Activated CD4-positive, CD25-positive, alpha-beta regulatory T cell treated with anti-CD3 and anti-CD28 coated beads, Interleukin-2, amount 50 U/mL, for 24 hours (primary cell): ENCODE measurements around the gene FANCC.
"Not testable (repeated sequence)": the region's sequence is repeated elsewhere in the genome, so short reads cannot be mapped to it uniquely, and the experiment has no call there.

Source experiments
- ATAC-seq, 2 donors: fragments of 150-1000 bp; cut with Tn5 transposase; one replicate each; pipeline ENCODE4 v1.10.0; 2021; ENCODE audit warnings: mild to moderate bottlenecking in 1 of 2, moderate library complexity in 1 of 2

FANCC gene

DNA sequence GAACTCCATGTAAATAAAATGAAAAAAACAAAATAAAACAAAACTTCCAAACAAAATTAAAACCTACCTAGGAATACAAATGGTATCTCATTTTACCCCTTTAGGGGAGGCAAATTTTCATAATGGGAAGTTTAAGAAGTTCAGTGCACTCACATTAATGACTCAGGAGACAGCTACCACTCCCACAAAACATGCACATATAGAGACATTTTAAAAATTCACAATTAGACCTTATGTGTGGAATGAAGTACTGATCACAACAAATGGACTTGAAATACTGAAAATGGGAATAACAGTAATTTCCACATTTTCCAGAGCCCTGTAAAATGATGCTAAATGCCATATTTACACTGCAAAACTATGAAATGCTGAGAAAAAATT is 91.8 kb downstream of the FANCC start:
- no peak for ATAC-seq

DNA sequence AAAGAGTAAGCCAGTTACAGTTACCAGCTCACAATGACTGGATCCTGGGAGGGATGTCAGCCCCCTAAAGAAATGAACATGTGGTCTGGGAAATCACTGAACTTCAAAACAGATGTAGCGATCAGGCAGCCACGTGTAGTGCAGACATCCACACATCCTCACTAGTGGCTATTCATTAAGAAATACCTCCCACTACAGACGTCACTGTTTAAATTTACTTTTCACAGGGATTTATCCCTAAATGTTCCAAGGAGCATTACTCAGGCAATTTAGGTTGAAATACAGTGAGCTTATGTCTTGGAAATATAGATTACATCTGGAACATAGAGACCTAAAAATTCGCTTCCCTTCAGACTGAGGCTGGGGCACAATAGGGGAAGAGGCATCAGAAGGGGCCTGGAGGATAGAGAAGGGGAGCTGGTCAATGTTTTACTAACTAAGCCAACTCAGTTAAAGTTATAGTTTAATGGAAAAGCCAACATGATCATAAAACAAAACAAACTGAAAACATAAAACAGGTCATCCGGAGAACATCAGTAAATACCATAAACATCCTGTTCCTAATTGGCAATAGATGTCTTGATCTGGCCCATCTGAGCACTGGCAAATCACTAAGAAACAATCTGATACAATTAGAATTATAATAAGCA is 92.3 kb downstream of the FANCC start:
- no peak for ATAC-seq

DNA sequence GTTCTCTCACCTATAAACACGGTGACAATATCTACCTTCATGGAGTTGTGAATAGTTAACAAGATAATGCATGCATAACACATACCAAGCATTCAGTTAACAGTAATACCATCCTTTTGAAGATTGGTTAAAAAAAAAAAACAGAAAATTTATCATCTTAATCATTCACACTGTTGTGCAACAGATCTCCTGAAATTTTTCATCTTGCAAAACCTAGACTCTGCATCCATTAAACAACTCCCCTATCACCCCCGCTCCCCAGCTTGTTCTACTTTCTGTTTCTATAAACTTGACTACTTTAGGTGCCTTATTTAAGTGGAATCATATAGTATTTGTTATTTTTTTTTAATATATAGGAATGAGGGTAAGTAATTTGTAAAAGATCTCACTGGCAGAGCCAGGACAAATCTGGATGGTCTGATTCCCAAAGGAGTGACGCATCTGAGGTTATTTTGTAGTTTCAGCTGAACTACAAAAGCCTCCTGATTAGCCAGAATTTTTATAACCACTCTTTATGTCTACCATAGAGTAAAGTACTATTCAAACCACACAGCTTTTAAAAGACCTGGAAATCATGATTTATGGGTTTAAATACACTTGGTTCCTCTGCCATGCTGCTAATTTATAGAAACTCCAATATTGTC is 93.0 kb downstream of the FANCC start:
- no peak for ATAC-seq

DNA sequence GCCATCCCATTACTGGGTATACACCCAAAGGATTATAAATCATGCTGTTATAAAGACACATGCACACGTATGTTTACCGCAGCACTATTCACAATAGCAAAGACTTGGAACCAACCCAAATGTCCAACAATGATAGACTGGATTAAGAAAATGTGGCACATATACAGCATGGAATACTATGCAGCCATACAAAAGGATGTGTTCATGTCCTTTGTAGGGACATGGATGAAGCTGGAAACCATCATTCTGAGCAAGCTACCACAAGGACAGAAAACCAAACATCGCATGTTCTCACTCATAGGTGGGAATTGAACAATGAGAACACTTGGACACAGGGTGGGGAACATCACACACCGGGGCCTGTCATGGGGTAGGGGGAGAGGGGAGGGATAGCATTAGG is 97.2 kb downstream of the FANCC start:
- ATAC-seq = not testable (repeated sequence)

DNA sequence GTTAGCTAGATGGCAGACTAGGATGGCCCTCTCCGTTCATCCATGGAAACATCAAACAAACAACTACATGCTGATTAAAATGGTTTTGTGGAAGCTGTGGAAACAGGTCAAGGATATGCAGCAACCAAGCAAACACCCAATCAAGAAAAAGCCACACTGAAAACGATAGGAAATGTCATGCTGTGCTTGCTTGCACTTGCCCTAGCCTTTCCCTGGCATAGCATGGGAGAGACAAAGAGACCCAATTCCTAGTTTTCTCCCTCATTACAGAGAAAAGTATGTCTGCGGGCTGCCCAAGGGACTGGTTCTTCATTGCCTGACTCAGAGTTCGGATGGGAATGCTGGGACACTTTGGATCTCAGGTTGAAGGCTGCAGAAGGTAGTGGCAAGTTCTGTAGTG is 98.7 kb downstream of the FANCC start:
- no peak for ATAC-seq

DNA sequence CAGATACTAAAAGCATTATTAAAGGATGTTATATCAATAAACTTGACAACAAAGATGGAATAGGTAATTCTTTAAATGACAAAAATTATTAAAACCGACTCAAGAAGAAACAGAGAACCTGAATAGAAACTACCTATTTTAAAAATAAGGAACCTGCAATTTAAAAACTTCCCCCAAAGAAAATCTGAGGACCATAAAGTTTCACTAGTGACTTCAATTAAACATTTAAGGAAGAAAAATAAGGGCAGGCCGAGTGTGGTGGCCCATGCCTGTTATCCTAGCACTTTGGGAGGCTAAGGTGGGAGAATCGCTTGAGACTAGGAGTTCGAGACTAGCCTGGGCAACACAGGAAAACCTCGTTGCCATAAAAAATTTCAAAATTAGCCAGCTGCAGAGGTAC is 99.6 kb downstream of the FANCC start:
- ATAC-seq = no peak

DNA sequence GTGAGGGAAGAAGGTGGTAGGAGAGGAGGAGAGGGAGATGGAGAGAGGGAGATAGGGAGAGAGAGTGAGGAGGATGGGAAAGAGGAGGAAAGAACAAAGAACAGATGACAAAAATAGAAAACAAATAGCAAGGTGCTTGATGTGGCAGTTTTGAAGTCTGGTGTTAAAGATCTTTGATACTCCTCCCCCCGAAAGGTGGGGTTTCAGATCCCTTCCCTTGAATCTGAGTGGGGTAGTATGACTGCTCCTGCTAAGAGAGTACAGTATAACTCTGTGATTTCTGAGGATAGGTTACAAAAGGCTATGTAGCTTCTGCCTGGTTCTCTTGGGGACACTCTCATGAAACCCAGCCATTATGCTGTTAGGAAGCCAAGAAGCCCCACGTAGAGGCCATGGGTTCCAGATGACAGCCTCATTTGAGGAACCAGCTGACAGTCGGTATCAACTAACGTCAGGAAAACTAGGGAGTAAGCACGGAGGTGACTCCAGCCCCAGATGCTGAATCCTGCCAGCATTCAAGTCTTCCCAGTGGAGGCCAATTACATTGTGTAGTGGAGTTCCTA is 102.1 kb downstream of the FANCC start:
- no peak for ATAC-seq

DNA sequence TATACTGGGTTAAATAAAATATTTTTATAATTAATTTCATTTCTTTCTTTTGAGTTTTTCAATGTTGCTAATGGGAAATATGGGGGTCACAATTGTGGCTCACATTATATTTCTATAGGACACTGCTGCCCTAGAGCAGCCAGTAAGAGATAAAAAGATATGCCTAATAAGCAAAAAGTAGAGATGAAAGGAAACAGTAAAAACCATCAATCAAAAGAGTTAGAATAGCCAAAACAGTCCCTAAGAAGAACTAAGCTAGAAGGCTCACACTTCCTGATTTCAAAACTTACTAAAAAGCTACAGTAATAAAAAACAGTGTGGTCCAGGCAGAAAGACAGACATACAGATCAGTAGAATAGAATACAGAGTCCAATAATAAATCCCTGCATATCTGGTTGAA is 104.4 kb downstream of the FANCC start:
- no peak for ATAC-seq

DNA sequence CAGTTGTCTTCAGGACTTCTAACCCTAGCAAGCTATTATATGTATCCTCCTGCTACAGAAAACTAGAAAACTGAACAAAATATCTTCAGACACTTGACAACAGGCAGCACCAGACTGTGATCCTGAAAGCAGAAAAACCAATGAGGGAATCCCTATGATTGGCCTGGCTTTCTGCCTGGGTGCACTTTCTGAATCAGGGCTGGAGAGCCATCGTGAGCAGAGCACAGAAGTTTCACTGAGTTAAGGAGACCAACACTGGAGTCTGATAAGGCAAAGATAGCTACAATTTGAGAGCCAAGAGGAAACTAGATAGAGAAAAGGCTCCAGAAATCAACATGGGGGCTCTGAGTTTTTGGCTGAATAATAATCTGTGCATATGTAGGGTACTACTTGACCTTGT is 106.5 kb downstream of the FANCC start:
- no peak for ATAC-seq

DNA sequence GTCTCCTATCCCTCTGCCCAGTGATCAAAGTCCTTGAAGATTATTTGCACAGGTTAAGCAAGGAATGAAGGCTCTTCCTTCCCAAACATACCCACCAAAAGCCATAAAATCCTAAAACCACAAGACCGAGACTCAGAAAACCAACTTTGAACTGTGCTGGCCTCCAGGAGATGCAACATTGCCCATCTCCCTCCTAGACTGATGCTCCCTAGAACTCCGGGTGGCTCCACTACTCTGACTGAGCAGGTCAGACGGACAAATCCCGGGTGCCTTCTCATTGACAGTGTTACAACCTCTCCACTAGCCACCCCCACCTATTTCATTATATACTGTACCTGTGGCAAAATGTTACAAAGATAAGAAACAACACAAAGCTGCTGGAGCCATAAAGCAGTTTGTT is 110.1 kb downstream of the FANCC start:
- no peak for ATAC-seq

DNA sequence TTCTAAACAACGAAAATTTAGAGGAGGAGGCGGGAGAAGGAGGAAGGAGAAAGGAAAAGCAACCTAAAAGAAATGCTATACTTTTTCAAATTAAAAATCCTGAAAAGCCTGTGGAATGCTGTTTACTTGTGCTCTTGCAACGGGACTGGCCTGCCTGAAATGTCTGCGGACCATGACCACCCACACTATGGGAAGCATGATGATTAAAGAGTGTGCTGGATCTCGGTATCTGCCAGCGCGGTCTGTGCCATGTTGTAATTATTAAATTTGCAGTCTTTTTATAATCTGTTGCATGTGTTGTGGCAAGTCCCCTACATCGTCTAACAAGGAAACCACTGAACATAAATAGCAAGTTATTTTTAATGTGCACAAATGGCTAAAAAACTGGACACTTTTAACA is 111.4 kb downstream of the FANCC start:
- ATAC-seq = no peak

DNA sequence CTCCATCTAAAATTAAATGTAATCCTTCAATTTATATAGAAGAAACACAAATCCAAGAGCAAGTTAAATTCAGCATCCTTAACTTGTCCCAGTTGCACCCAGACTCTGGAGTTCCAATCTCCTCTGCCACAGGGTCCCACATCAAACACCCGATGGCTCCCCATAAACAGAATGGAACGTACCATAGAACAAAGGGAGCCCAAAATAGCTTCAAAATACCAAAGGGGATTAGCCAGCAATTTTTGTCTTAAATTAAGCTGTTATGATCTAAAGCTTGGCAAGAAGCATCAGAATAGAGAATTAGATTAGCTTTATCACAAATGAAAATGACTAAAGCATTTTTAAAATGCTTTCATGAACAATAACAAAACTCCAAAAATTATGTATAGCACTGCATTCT is 112.8 kb downstream of the FANCC start:
- ATAC-seq = no peak

DNA sequence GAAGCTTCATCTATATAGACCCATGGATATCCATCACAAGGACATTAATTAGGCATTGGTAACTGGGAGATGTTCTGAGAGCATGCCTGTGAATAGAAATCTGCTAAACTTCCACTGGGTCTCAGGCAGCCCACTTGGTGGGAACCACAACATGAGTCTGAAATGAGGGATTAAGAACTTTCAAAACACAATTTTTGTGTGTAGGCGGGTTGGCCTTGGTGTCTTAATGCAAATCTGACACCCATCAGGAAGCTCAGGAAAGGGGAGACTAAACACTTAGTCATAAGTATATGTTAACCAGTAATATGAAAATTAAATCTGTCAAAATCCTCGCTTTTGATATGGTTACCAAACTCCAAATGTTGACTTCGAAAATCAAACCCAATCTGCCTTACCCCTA is 113.2 kb downstream of the FANCC start:
- ATAC-seq = no peak

DNA sequence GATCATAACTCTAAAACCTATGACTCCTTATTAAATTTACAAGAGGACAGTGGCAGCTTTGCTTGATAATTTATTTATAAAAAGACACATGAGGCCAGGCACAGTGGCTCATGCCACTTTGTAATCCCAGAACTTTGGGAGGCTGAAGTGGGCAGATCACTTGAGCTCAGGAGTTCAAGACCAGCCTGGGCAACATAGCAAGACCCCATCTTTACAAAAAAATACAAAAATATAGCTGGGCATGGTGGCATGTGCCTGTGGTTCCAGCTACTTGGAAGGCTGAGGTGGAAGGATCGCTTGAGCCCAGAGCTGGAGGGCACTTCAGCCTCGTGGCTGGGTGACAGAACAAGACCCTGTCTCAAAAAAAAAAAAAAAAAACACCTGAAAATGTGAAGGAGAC is 114.5 kb downstream of the FANCC start:
- not testable (repeated sequence) for ATAC-seq

DNA sequence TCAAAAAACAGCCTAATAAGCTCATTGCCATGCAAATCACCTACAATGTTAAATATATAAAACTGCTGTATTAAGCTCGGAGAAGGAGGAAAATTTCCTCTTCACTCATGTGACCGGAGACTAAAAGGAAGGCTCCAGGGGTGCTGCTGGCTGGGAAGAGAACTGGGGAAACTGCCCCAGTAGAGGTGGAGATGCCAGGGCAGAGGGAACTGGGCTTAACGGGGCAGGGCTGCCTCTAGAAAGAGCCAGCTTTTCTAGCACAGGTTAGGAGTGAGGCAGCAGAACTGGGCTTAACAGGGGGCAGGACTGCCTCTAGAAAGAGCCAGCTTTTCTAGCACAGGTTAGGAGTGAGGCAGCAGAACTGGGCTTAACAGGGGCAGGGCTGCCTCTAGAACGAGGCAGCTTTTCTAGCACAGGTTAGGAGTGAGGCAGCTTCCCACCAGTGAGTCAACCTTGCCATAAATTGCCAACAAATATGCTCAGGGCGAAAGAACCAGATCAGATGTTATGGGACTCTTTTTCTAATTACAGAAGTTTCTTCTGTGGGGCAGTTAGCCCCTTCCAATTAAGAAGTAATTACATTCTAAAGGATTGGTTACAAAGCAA is 115.3 kb downstream of the FANCC start:
- no peak for ATAC-seq

DNA sequence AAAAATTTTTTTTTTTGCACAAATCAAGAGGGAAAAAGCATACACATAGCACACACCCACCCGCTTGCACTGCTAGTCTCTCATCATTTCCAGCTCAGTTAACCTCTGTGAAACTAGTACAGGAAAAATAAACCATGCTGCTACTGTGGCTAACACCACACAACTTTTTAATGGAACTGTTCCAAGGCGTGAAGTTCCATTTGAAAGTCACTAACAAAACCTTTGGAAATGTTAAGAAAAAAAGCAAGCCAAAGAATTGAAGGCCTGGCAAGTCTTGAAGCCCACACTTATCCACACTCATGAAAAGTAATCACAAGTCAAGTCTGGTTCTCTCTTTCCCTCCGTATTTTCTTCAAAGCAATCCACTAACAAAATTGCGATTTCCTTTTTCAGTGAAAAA is 116.3 kb downstream of the FANCC start:
- ATAC-seq = no peak

DNA sequence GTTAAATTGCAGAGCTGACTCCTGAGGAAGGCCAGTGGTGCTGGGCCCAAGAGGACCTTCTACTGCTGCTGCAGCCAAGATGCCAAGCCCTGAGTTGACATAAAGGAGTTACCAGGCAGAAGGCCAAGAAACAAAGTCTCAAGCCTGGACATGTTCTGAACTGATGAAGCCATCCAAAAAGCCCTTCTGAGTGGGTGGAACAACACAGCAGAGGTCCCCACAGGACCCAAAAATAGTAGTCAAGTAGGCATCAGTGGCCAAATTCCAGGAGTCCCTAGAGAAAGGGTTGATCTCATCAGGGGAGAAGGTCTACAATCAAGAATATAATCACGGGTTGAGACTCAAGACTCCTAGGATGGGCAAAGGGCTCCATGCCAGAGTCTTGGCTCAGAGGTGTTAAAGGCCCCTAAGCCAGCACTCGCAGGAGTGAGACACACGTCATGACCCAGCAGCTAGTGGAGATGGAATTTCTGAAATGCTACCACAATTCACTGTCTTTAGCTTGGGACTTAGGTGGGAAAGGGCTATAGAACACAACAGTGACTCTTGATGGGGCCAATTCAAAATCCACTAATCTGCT is 119.7 kb downstream of the FANCC start:
- no peak for ATAC-seq

DNA sequence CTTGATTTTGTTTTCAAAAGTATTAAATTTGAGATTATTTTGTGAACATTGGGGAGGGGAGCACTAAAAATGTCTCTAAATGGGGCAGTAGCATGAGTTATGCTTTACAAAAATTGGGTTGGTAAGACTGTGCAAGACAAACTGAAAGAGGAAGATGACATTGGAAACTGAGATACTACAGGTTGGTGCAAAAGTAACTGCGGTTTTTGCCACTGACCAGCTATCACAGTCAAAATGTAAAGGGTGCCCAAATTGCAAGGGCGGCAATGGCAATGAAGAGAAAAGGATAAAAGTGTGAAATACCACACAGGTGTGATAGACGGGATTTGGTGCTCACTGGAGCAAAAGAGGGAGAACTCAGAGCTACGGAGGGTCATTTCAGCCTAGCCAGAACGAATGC is 124.0 kb downstream of the FANCC start:
- no peak for ATAC-seq

DNA sequence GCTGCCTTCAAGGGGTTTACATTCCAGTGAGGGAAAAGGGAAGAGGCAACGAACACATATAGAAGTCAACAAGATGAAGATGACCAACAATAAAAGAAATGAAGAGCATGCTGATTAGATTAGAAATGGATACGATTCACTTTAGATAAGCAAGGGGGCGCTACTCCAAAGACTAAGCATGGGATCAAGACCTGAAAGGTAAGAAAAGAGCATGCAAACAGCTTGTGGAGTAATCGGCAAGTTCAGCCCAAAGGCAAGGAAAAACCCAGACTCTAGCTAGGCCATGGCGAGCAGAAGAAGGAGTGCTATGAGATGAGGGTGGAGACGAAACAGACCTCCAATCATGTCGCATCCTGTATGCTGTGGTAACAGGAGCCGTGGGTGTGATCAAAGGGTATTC is 124.4 kb downstream of the FANCC start:
- ATAC-seq = no peak

DNA sequence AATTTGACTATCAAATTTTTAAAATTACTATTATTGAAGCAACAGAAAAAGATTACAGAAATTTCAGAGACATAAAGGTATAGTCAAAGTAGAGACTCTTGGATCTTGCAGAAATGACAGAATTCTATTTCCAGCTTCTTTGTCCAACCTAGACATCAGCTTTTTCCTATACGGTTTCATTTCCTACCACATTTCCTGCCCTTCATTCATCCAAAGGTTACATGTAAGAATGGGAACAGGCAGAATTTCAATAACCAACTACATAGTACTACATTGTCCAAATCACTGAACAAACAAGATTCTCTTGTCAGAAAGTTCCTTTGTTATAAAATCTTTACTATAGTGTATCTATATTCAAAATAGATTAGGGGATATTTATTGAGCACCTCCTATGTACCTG is 124.9 kb downstream of the FANCC start:
- no peak for ATAC-seq

DNA sequence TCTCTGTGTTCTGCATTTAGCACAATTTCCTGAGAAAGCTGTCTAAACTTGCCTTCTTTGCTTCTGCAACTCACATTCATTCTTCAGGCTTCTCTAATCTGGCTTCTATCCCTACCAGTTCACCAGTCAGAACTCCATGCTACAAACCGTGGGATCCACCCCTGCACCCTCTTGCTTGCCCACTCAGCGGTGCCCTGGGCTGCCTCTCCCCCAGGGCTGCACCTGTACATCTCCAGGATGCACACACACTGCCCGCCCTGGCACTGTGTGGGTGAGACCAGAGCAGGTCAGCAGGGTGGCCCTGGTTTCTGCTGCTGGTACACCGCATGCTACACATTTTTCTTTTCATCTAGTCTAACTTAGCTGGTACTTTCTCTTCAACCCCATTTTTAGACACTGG is 127.1 kb downstream of the FANCC start:
- no peak for ATAC-seq

DNA sequence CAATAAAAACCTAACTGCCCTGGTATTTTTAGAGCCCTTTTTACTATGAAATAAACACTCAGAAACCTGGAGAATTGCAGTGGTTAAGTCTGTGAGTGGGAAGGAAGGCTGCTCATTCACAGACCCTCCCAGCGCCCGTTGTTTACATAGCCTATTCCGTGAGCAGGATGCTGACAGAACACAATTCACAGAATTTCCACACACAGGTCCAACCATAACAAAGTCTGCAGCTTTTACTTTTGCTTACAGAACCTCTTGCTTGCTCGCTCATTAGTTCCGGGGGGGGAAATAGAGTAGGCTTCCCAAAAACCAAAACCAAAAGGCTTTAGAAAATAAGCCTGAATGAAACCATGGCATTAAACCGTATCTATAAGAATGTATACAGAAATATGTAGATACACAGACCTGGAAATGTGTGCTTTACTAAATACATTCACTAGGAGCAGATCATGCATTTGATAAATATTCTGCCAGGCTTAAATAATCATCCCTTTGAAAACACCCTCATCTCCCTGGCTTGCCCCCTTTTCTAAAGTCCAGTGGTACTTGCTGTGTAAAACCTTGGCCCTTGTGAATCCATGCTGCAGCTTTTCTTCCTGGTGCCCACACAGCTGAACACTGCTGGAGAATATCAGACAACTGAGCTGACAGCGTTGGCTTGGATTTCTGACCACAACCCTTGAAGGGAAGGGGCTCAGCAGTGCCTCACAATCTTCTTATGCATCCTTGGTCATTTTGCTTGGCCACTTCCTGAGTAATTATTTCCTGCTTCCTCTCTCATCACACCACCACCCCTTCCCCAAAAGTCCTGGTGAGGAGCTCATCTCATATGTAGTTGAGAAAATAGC is 128.0 kb downstream of the FANCC start:
- ATAC-seq = no peak

DNA sequence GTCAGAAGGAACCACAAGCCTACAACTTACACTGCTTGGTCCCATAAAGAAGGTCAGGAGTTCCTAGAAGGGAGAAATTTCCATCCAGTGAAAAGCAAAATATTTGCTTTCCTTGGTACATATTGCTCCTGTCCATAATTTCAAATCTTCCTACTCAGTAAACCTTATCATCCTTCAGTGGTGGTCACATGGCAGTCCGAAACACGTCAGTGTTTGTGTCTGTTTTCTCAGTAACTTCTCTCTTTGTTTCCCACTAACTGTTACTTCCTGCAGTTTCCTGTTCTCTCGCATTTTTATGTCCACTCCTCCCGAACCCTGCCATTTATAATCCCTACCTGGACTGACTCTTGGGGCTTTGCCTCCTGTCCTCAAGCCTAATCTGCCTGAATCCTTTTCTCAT is 129.1 kb downstream of the FANCC start:
- no peak for ATAC-seq
